ENCODE data around the gene LRRC4C.

Gene LRRC4C

DNA sequence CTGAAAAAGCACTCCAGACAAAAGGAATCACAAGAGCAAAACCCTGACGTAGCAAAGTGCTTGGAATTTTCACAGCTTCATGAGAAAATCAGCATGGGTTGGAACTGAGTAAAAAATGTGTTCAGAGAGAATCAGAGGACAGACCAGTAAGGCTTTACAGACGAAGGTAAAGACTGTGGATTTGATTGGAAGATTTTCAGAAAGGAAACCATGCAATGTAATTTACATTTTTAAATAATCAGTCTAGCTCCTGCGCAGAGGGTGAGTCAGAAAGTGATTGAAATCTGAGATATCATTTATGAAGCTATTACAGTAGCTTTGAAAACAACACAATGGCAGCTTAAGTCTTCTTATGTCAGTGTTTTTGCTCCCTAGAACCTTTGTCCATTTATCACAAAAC lies 1122.3 kb downstream of the LRRC4C start:
- no peak for ATAC-seq

DNA sequence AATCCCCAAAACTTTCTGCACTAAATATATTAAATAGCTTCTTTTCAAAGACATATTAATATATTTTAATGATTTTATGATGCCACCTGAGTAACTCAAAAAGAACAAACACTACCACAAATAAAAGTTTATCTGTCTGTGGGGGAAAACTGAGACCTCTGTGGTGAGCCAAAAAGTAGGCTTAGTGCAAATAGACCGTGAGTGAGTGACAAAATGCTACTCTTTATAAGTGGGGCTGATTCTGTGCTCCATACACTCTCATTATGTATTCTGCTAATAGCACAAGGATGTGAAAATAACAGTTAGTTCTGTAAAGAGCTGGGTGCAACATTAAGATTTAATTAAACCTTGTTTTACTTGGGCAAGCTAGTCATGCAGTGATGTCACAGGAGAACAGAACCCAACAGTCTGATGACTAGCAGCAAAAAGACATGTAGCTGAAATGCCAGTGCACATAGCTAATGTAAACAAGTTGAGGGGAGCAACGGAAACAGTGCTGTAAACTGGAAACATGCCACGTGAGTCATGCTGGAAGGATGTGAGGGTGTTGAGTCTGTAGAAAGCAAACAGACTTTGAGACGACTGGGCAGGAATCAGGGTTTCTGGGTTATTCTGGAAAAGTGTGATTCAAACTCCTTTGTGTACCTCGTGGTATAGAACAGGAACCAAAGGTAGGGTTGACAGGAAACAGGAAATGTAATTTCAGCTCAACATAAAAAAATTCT lies 1130.4 kb downstream of the LRRC4C start:
- ATAC-seq, result no peak

- ATAC-seq, result no peak
These were observed 1136.2 kb downstream of the LRRC4C start for GRCh38 chr11:40323241-40323640.

- no peak for ATAC-seq
These were observed 1137.9 kb downstream of the LRRC4C start for GRCh38 chr11:40321537-40321936.

DNA sequence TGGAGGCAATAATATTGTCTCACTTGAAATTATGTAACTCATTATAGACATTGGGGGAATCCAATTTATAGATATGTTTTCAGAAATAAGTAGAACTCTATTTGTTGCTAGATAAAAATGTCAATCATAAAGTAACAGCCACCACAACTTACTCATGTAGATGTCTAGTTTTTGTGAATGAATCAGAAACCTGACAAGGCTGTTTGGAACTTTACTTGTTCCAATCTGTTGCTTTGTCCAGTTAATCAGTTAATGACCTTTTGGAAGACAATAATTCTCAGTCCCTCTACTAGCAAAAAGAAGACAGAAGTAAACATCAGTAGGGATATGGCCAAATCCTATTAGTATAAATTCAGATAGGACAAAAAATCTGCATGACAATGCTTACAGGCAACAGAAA lies 1143.3 kb downstream of the LRRC4C start:
- ATAC-seq, result no peak

DNA sequence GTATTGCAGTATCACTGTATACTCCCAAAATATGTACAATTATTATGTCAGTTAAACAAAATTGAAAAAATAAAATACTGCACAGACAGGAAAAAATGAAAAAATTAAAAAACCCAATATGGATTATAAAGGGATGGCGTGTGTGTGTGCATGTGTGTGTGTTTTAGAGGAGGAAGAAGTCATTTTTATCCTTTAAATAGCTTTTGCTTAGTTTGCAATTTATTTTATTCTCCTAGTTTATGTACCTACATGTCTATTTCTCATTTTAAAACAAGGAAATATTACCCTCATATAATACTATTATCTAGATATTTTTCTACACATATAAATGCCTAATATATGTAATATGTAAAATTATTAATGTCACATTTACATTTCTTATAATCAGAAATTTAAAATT lies 1144.3 kb downstream of the LRRC4C start:
- no peak for ATAC-seq

DNA sequence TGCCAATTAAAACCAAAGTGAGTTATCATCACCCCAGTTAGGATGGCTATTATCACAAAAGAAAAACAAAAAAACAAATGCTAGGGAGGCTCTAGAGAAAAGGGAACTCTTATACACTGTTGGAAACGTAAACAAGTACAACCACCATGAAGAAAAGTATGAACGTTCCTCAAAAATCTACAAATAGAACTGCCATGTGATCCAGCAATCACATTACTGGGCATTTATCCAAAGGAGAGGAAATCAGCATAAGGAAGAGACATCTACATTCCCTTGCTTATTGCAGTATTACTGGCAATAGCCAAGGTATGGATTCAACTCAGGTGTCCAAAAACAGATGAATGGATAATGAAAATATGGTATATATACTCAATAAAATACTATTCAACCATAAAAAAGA lies 1145.1 kb downstream of the LRRC4C start:
- no peak for ATAC-seq

GRCh38 chr11:40306938-40307548 lies 1152.4 kb downstream of the LRRC4C start:
- no peak for ATAC-seq

- no peak for ATAC-seq
These were observed 1156.8 kb downstream of the LRRC4C start for GRCh38 chr11:40302669-40303068.

DNA sequence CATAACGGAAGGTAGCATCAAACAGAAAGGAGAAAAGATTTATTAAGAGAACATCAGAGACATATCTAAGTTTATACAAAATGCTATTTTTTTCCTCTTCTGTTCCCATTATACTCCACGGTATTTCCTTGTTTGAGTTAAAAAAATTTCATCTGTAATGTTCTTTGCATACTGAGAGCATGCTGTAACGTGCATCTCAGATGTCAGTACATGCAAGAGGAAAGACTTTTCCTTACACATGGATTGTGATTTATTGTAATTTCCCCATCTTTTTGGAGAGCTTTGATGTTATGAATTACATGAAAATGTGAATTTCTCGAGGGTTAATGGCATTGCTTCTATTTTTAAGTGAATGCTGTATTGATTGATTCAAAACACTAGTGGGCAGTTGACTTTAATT lies 1164.0 kb downstream of the LRRC4C start:
- ATAC-seq, result no peak

DNA sequence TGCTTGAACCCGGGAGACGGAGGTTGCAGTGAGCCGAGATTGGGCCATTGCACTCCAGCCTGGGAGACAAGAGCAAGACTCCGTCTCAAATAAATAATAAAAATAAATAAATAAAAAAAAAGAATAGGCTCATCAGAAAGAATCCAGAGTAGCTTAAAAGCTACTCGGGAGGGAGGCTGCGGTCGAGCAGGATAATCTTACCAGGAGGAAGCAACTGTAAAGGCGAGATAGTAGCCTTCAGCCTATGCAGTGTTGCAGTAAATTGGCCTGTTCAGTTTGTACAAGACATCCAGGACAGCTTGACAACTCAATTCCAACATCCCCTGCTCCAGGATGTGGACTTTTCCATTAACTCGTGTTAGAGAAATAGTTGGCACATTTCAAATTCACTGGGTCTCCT lies 1164.7 kb downstream of the LRRC4C start:
- ATAC-seq, result no peak

GRCh38 chr11:40294349-40294735 lies 1165.1 kb downstream of the LRRC4C start:
- ATAC-seq, result no peak

GRCh38 chr11:40293655-40294348 lies 1165.7 kb downstream of the LRRC4C start:
- ATAC-seq, result peak; percentile 53 to 56

DNA sequence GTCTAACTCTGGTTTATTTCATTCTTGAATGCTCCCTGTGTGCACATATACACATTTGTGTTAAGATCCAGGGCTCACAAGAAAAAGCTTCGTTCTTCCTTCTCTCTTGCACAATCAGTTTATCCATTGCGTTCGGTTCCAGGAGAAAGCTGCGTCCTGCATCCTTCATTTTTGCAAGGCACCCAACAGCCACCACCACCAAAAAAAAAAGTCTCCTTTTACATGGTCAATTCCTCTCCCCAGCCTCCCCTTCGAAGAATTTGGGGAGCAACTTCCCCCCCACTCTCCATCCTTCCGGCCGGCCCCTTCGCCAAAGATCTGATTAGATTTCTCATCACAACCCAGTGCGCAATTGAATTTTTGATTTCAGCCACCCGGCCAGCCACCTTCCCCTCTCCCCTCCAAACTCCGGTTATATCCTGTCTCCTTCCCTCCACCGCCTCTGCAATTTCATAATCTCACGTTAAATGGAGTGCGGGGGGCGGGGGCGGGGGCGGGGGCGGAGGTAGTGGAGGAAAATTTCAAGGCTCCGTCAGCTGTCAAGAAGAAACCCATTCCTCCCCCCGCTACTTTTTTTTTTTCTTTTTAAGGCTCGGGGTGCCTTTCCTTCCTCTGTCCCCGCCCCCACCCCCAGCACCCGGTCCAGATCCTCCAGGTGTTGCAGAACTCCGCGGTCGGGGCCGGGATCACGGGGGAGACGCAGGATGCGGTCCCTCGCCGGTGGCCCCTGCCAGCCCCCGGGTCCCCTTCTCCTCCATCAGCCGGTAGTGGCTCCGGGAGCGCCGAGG lies 1166.5 kb downstream of the LRRC4C start:
- no peak for ATAC-seq

GRCh38 chr11:40291741-40292140 lies 1167.7 kb downstream of the LRRC4C start:
- ATAC-seq, result no peak

DNA sequence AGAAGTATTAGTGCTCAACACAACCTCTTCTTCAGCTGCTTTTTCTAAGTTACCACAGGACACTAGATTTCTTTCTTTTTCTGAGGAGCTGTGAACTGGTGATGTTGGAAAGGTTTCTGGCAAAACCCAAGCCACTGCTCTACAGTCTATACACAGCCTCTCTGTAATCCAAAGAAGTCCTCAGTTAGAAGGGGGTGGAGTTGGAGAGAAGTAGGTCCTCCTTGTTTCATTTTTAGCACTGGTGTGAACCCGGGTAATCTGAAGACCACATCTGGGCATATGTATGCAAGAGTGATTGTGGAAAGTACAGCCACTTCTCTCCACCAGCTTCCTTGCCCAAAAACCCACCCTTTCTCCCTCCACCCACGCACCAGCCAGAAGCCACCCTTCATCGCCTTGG lies 1168.1 kb downstream of the LRRC4C start:
- no peak for ATAC-seq

DNA sequence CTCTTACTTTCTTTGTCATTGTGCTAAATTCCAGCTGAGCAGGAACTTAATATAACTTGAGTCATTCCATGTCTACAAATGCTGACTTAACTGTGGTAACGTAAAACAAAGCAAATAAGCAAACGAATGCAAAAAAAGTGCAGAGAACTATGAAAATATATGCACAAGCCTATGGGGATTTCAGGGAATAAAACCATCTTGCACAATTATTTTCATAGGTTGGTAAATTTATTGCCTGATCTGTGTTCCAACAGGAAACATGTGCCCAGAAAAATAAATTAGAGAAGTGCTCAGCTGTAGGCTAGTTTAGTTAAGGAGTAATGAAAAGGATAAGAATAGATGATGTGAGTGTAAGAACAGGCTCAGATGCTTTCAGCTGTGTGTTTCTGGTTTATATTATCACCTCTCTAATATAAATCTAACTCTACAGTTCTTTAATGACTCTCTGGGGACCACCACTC lies 1169.3 kb downstream of the LRRC4C start:
- ATAC-seq, result no peak

- no peak for ATAC-seq
These were observed 1170.1 kb downstream of the LRRC4C start for GRCh38 chr11:40289370-40289769.

- no peak for ATAC-seq
These were observed 1171.3 kb downstream of the LRRC4C start for GRCh38 chr11:40287916-40288803.

GRCh38 chr11:40286137-40286536 lies 1173.3 kb downstream of the LRRC4C start:
- ATAC-seq, result no peak

DNA sequence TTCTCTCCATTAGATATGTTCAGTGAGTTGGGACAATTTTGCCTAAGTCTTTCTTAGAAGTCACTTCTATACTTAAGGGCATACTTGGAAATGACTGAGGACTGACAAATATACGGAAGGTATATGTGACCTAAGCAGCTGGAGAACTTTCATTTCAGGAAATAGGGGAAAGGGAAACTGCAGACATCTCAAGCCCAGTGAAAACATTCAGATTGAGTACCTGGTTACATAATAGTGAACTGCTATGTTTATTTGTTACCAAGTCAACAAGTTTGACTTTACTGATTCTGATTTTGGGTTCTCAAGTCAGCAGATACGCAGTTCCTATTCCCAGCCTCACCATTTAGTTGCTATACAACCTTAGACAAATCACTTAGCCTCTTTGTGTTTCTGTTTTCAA lies 1173.9 kb downstream of the LRRC4C start:
- ATAC-seq, result no peak

- ATAC-seq, result no peak
These were observed 1178.3 kb downstream of the LRRC4C start for GRCh38 chr11:40281052-40281580.

Measured in activated CD4-positive, CD25-positive, alpha-beta regulatory T cell treated with anti-CD3 and anti-CD28 coated beads, Interleukin-2, amount 50 U/mL, for 24 hours (primary cell).